Amygdala (tissue), 56 donors: ENCODE results near the gene ESX1.
A peak's percentile ranks its signal among the peaks of the same experiment; 100 is the strongest.
"Not testable (repeated sequence)": the region's sequence is repeated elsewhere in the genome, so short reads cannot be mapped to it uniquely, and the experiment has no call there.

Source experiments
- DNase-seq, 56 donors: peaks; one replicate each; lab custom pipeline; 2025; lab: John Stamatoyannopoulos, UW

Gene ESX1

GRCh38 chrX:104254442-104255115 lies at the start of gene ESX1:
ESX1 (minus strand) TSS chrX:104254933; CDS start chrX:104254849, 84 bp downstream.
- no peak for DNase-seq

- DNase-seq: no peak
These were observed 40.9 kb upstream of the ESX1 start for GRCh38 chrX:104295636-104296035.

GRCh38 chrX:104288961-104289360 lies 34.2 kb upstream of the ESX1 start:
- DNase-seq: no peak

DNA sequence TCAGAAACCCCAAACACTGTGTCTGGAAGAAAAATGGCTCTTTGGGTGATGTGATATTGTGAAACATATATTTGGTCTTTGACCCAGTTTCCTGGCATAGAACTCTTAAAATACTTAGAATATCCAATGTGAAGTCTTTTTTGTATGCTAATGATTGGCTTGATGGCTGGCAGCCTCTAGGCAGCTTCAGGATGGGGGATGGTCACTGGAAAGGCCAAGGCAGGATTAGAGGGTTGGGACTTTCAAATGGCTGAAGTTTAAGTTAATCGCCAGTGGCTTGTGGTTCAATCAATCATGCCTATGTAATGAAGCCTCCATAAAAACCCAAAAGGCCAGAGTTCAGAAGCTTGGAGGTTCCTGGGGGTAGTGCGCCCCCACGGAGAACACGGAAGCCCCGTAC lies 33.5 kb upstream of the ESX1 start:
- DNase-seq: no peak

- no peak for DNase-seq
These were observed 30.5 kb upstream of the ESX1 start for GRCh38 chrX:104285201-104285600.

DNA sequence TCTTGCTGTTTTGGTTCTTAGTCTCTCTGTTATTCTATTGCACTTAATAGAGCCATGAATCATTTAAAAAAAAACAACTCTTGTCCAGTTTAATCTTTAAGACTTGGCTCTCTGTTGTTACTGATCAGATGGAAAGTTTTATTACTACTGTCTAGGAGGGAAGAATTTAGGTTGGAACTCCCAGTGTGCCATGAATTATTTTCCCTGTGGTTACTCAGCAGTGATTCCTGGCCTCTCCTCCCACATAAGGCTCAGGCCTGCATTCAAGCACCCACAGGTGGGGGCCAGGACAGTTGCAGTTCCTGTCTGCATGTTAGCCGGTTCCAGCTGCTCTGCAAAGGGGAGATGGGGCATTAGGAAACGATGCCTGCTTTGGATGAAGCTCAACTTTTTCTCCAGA lies 29.8 kb upstream of the ESX1 start:
- no peak for DNase-seq

DNA sequence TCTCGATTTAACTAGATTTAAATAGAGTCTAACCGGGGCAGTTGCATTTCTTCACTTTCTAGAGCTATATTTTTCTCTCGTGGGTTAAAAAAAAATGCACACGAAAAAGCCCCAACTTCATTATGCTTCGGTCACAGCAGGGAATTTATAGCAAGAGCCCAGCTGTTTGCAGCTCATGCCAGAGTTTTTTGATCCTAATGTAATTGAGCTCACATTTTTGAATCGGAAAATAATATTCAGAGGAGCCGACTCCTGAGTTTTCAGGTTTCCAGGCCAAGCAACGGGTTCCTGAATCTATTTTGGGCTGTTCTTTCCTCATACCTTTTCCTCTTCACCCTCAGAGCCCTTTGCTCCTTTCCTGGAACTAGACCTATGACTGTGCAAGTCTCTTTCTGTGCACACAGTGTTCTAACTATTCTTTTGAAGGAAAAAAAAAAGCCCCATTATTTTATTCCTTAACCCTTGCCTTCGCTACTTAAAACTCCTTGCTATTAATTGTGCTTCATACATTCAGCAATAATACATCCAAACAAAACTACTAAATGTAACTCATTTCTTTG lies 27.5 kb upstream of the ESX1 start:
- DNase-seq: no peak

GRCh38 chrX:104281564-104281963 lies 26.8 kb upstream of the ESX1 start:
- no peak for DNase-seq

- no peak for DNase-seq
These were observed 25.9 kb upstream of the ESX1 start for GRCh38 chrX:104280609-104281008.

GRCh38 chrX:104270916-104271512 lies 16.3 kb upstream of the ESX1 start:
- peak in 51 of 56 donors; percentile 0 to 71 (median 14) for DNase-seq

- DNase-seq: no peak
These were observed 15.5 kb upstream of the ESX1 start for GRCh38 chrX:104270212-104270611.

DNA sequence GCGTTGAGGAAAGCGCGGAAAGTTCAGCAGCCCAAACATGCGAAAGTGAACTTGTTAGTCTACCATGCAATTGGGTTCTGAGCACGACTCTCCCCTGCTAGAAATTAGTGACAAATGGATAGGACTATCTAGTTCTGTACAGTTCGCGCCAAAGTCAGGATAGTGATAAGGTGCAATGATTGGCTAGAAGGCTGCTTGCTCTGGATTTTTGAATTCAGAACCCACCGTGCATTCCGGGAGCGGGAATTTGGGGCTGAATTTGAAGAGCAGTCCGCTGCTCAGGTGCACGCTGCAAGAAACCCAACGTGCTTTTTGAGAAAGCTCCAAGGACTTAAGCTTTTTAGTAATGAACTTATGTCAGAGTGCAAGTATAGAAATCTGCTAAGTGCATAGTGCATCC lies 732 bp upstream of the ESX1 start:
- no peak for DNase-seq

DNA sequence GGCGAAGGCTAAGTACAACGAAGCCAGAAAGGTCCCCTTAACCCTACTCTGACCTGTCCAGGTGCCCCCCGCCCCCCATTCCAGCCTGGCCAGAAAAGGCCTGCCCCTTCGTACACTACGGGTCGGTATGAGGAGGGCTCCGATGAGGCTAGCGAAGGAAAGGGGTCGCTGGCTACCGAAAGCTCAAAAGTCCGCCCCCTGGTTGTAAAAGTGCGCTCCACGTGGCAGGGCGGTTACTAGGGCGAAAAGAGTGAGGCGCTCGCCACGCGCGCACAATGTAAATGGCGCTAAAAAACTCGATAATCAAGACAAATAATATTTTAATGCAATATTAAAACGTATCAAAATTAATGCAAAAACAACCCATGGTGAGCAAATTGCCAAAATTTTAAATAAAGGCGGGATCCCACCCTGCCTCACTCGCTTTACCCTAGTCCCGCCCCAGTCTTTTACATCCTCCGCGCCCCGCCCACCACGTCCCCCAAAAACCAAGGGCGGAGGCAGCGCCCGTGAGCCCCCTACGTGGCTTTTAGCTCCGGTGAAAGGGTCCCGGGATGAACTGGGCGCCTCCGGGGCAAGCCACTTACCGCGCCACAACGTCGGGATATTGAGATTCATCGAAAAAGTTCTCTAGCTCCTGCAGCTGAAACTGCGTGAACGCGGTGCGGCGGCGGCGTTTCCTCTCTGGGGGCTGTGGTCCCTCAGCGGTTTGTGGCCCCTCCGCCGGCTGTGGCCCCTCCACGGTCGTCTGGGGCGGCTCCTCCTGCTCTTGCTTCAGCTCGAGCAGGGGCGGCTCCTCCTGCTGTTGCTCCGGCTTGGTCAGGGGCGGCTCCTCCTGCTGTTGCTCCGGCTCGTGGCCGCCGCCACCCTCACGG lies 929 bp downstream of the ESX1 start:
- no peak for DNase-seq

- no peak for DNase-seq
These were observed 4.3 kb downstream of the ESX1 start for GRCh38 chrX:104250470-104250869.

- not testable (repeated sequence) for DNase-seq
These were observed 24.7 kb downstream of the ESX1 start for GRCh38 chrX:104230060-104230459.

DNA sequence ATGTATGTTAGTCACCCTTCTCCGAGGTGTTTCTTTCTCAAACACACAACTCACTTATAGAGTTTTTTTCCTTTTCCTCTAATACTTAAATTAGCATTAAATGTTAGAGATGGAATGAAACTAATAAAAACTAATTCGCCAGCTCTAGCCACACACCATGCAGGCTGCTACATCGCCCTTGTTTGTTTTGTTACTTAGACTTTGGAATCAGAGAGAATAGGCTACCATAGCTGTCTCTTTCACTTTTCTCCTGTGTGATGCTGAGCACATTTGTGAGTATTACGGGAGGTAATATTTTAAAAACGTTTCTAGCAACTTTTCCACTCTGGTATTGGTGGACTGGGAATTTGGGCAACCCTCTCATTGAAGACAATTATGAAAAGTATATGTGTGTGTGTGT lies 43.5 kb downstream of the ESX1 start:
- no peak for DNase-seq

DNA sequence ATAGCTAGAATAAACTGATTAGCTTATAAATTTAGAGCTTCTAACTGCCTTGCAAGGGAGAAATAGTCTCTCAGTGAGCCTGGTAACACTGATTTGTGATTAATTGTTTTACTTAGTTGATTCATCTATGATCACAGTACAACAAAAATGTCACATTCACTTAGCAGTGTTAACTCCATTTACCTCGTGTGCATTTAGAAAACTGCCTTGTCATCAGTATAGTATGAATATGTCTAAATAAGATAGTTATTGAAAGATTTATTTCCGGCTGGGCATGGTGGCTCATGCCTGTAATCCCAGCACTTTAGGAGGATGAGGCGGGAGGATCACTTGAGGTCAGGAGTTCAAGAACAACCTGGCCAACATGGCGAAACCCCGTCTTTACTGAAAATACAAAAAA lies 49.2 kb downstream of the ESX1 start:
- no peak for DNase-seq
